Measurements from ENCODE around the gene COBL. TPM values are rescaled to one million over a fixed set of nuclear protein-coding genes. Genes with fewer than 3 reads are reported as not detected.

COBL gene
- total RNA-seq, 1 experiment from 2014 or later = 8.6 TPM

DNA sequence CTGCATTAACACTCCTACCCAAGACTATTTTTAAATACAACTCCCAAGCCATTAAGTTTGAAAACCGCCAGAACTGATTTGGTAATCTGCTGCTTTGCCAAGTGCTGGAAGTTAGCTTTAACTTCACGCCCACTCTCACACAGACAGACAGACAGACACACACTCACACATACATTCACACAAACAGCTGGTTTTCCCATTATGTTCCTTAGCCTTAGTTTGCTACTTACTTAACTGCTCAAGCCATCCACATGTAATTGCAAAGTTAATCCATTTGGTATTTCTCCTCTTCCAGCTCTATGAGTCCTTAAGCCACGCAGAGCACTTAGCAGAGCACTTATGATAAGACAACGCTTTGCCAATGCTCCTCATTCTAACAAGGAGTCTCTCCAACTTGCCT lies 8.3 kb downstream of the COBL start:
- no peak overlapping the region for H3K9ac ChIP-seq (ENCODE audit: low read length)
- no peak overlapping the region for H3K4me3 ChIP-seq (ENCODE audit: low read length)
- H3K36me3 ChIP-seq (ENCODE audit: low read depth, low read length) = no peaks in the 10 kb centered on the region
- no peak overlapping the region for H2AFZ ChIP-seq (ENCODE audit: low read length)
- ChIA-PET POLR2A (ENCODE audit: unreplicated experiment) (no interaction called here), CTCF (no interaction called here)
- H3F3A ChIP-seq (ENCODE audit: low read length, unreplicated experiment) = no peaks in the 10 kb centered on the region
- DNase-seq (no peak), ATAC-seq (no peak)
- H3K4me2 ChIP-seq (ENCODE audit: low read length) = no peak overlapping the region
- H3K4me1 ChIP-seq (ENCODE audit: insufficient read depth, low read length) = peaks cover 18% of the 10 kb centered on the region
- intact Hi-C loops (cut with micrococcal nuclease) = no loop called here
- no peaks in the 10 kb centered on the region for H3K9me3 ChIP-seq (ENCODE audit: low read length)
- H3K9me2 ChIP-seq (replicated peaks; ENCODE audit: low read length) = no peaks in the 10 kb centered on the region
- no peaks in the 10 kb centered on the region for H3K27me3 ChIP-seq (ENCODE audit: low read length)
- H3K27ac ChIP-seq (ENCODE audit: low read length) = no peak overlapping the region
- no peaks in the 10 kb centered on the region for H4K20me1 ChIP-seq (ENCODE audit: low read length)
- BruUV-seq (replicated peaks) = no TSS peak
- TF ChIP-seq EZH2phosphoT487 (IDR thresholded peaks at IDR 0.05; ENCODE audit: borderline replicate concordance, low read length) (no peak), EZH2 (IDR thresholded peaks at IDR 0.05; ENCODE audit: low read length, unreplicated experiment) (no peak), CTCF (conservative IDR thresholded peaks at IDR 0.05; ENCODE audit: low read depth, low read length) (no peak)
- H3K79me2 ChIP-seq (ENCODE audit: low read length) = peaks cover 45% of the 10 kb centered on the region

DNA sequence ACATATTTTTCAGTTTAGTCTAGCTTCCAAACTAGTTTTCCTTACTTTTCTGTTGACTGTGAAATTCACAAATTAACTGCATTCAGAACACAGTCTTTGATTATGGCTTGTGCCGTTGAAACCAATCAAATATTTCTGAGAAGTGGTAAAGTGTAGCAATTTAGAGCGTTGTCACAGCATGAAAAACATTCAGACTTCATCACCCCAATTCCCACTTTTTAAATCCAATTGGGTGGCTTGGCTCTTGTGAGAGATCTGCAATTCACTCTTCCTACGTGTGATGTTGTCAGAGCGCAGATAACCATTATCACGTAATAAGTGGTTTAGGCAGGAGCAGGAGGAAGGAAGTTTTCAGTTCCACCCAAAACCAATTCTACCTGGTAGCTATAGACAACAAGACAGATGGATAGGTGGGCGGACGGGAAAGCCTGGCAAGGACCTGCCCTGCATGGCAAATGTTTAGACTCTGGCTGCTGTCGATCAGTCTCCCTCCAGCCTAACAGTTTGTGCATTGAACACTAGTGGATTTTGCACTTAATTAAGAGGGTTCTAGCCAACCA lies 8.9 kb downstream of the COBL start:
- Histone ChIP-seq H3K4me2 (ENCODE audit: low read length) (no peak overlapping the region), H4K20me1 (ENCODE audit: low read length) (no peaks in the 10 kb centered on the region), H3K27me3 (ENCODE audit: low read length) (no peaks in the 10 kb centered on the region), H3K27ac (ENCODE audit: low read length) (no peak overlapping the region), H3F3A (ENCODE audit: low read length, unreplicated experiment) (no peaks in the 10 kb centered on the region), H3K79me2 (ENCODE audit: low read length) (peaks cover 39% of the 10 kb centered on the region), H3K36me3 (ENCODE audit: low read depth, low read length) (no peaks in the 10 kb centered on the region), H2AFZ (ENCODE audit: low read length) (no peak overlapping the region), H3K9me2 (replicated peaks; ENCODE audit: low read length) (no peaks in the 10 kb centered on the region), H3K9me3 (ENCODE audit: low read length) (no peaks in the 10 kb centered on the region), H3K4me3 (ENCODE audit: low read length) (no peak overlapping the region), H3K9ac (ENCODE audit: low read length) (no peak overlapping the region), H3K4me1 (ENCODE audit: insufficient read depth, low read length) (peaks cover 23% of the 10 kb centered on the region)
- intact Hi-C loops (cut with micrococcal nuclease) = no loop called here
- no peak for TF ChIP-seq EZH2 (IDR thresholded peaks at IDR 0.05; ENCODE audit: low read length, unreplicated experiment)
- no peak for TF ChIP-seq EZH2phosphoT487 (IDR thresholded peaks at IDR 0.05; ENCODE audit: borderline replicate concordance, low read length)
- TF ChIP-seq CTCF (conservative IDR thresholded peaks at IDR 0.05; ENCODE audit: low read depth, low read length) = no peak
- ChIA-PET CTCF (no interaction called here), POLR2A (ENCODE audit: unreplicated experiment) (no interaction called here)
- BruUV-seq (replicated peaks) = no TSS peak
- no peak for ATAC-seq
- DNase-seq = no peak

DNA sequence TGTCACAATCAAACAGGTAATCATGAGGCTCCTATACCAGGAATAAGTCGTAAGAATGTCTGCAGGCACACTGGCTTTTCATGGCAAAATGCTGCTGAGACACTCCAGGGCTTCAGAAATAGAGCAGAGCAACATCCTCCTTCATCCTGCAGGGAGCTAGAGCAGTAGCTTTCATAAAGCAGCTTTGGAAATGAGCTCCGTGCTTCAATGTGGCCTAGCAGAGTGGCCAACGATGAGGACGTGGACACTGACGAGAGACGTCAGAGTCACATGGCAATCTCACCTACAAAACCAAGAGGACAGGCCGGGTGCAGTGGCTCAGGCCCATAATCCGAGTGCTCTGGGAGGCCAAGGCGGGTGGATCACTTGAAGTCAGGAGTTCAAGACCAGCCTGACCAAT lies 9.8 kb downstream of the COBL start:
- Histone ChIP-seq H4K20me1 (ENCODE audit: low read length) (no peaks in the 10 kb centered on the region), H3K4me1 (ENCODE audit: insufficient read depth, low read length) (peaks cover 27% of the 10 kb centered on the region), H3K4me3 (ENCODE audit: low read length) (no peak overlapping the region), H3K27ac (ENCODE audit: low read length) (no peak overlapping the region), H3K36me3 (ENCODE audit: low read depth, low read length) (no peaks in the 10 kb centered on the region), H3K79me2 (ENCODE audit: low read length) (peaks cover 34% of the 10 kb centered on the region), H3K27me3 (ENCODE audit: low read length) (no peaks in the 10 kb centered on the region), H2AFZ (ENCODE audit: low read length) (no peak overlapping the region), H3K9me3 (ENCODE audit: low read length) (no peaks in the 10 kb centered on the region), H3K9me2 (replicated peaks; ENCODE audit: low read length) (no peaks in the 10 kb centered on the region), H3K9ac (ENCODE audit: low read length) (no peak overlapping the region), H3F3A (ENCODE audit: low read length, unreplicated experiment) (no peaks in the 10 kb centered on the region), H3K4me2 (ENCODE audit: low read length) (no peak overlapping the region)
- CTCF ChIA-PET = no interaction called here
- ATAC-seq (no peak), DNase-seq (no peak)
- POLR2A ChIA-PET (ENCODE audit: unreplicated experiment) = interaction anchor here (0.6 kb wide), 1 partner anchor 9 kb away, joined by 11 read pairs; no protein-coding TSS in a partner anchor
- intact Hi-C loops (cut with micrococcal nuclease) = no loop called here
- BruUV-seq (replicated peaks) = no TSS peak
- no peak for TF ChIP-seq EZH2 (IDR thresholded peaks at IDR 0.05; ENCODE audit: low read length, unreplicated experiment)
- no peak for TF ChIP-seq EZH2phosphoT487 (IDR thresholded peaks at IDR 0.05; ENCODE audit: borderline replicate concordance, low read length)
- TF ChIP-seq CTCF (conservative IDR thresholded peaks at IDR 0.05; ENCODE audit: low read depth, low read length) = no peak

Measured in PC-3 (cell line).